Measurements from ENCODE around the gene TMOD1.
A peak's percentile ranks its signal among the peaks of the same experiment; 100 is the strongest.

Gene TMOD1

DNA sequence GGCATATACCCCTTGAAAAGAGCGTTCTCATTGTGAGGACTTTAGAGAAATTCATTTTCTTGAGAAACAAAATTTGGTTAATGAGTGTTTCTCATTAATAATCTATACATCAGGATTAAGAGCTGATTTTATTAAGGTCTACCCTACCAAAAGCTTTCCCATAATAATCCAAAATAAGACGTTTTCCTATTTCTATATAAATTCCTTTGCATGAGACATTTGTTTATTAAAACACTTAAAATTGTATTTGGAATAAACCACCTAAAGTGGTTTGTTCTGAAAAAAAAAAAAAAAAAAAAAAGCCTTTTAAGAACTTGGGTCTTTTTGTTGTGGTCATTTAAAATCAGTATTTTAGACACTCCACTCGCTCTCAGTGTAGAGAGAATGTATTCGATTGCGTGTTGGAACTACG lies 695 bp upstream of the TMOD1 start:
- TF ChIP-seq TAF1 (IDR thresholded peaks at IDR 0.05; ENCODE audit: borderline replicate concordance, low read depth, low read length), result no peak
- TF ChIP-seq POLR2AphosphoS5 (IDR thresholded peaks at IDR 0.05; ENCODE audit: low read depth, low read length), result no peak
- no peak for TF ChIP-seq POLR2A (IDR thresholded peaks at IDR 0.05; ENCODE audit: low read depth, low read length)

DNA sequence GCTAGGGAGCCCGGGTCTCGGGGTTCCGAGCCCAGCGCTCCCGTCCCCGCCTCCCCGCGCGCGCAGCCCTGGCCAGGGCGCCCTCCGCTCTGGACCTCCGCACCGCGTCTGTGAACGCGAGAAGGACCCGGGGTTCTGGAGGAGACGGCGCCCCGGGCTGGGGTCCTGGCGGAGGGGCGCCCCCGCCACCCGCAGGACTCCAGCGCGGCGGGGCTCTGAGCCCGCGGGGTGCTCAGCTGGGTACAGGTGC lies 431 bp downstream of the TMOD1 start:
- TF ChIP-seq POLR2A (IDR thresholded peaks at IDR 0.05; ENCODE audit: low read depth, low read length) (no peak), POLR2AphosphoS5 (IDR thresholded peaks at IDR 0.05; ENCODE audit: low read depth, low read length) (no peak), TAF1 (IDR thresholded peaks at IDR 0.05; ENCODE audit: borderline replicate concordance, low read depth, low read length) (no peak)
- FAIRE-seq (no peak), DNase-seq (ENCODE audit: insufficient read length) (peak; percentile 51)

More for the DNA sequence above, 695 bp upstream of the TMOD1 start:
- DNase-seq (ENCODE audit: insufficient read length) (no peak), FAIRE-seq (no peak)

DNA sequence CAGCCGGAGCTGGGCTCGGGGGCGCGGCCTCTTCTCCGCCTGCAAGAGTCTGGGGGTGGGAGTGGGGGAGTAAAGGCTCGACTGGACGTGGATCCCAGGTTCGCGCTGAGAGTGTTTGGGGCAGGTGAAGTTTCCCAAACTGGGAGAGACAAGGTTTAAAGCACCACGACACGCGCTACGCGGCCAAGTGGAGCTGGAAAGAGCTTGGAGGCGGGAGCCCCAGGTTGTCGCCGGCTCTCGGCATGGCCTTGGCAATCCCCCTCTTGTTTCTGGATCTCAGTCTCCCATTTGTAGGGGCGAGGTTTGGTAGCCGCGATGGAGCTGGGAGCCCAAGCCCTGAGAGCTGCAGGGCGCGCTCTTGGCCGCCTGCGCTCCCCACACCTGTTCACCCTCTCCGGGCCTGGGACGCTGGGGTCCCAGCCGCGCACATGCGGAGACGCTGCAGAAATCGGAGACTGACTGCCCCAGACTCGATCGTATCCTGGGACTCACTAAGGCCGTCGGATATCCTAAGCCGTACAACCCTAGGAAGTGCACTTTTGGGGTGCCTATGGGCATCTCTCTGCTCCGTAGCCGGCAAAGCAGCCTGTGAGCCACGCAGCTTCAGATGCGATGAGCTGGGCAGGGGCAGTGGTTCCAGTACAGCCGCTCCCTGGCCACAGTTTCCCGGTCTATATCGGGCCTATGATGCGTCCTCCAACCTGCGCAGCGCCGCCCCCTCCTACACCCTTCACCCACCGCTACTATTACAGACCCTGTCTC lies 937 bp downstream of the TMOD1 start:
- FAIRE-seq, result peak; percentile 83
- TF ChIP-seq POLR2AphosphoS5 (IDR thresholded peaks at IDR 0.05; ENCODE audit: low read depth, low read length) (no peak), TAF1 (IDR thresholded peaks at IDR 0.05; ENCODE audit: borderline replicate concordance, low read depth, low read length) (no peak), POLR2A (IDR thresholded peaks at IDR 0.05; ENCODE audit: low read depth, low read length) (no peak)
- peak; percentile 45 for DNase-seq (ENCODE audit: insufficient read length)

DNA sequence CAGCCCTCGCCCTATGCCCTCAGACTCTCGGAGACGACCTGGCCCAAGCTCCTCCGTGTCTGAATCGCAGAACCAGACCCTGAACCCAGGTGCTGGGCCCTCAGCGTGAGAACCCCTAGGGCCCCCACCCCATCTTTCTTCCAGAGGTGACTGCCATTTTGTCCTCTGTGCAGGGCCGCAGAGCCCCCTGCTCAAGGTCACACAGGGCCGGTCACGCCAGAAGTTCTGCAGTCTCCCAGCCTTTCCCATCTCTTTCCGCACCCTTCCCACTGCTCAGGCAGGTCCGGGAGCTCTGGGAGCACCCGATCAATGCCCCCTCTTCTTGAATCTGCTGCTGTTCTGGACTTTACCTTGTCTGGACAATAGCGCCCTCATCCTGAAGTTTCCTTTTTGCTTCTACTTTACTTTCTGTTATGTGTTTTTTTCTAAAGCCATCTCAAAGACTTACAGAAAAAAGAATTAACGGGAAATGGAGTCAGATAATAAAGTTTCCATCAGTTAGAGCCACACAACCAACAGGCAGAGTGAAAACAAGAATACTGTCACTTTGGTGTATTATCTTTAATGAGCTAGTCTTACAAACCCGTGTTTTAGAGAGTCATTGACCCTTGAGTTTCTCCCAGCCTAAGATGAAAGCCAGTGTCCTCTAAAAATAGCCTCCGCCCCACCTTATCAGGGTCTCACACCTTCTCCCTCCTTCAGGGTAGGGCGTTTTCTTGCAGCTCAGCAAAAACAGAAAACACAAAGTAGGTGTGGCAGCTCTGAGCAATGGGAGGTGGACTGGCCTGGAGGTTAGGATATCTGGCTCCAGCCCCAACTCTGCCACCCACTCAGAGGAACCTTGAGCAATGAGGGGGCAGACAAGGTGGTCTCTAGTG lies 1.8 kb downstream of the TMOD1 start:
- no peak for DNase-seq (ENCODE audit: insufficient read length)
- no peak for FAIRE-seq
- TF ChIP-seq POLR2AphosphoS5 (IDR thresholded peaks at IDR 0.05; ENCODE audit: low read depth, low read length) (no peak), POLR2A (IDR thresholded peaks at IDR 0.05; ENCODE audit: low read depth, low read length) (0 out of 2 replicates have a peak, but pooled peaks have one; percentile 25)

DNA sequence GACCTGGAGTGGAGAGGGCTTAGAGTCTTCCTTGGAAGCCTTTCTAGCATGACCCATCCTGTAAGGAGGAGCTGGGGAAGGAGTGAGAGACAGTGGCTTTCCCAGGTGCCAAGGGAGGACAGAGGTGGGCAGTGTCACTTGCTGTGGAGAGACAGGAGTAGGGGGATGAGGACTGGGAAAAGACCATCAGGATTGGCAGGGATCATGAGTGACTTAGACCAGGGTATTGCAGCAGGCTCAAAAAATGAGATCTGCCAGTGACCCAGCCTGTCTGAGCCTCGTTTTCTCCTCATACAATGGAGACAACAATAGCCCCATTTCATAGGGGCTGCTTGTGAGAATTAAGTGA lies 2.4 kb downstream of the TMOD1 start:
- no peak for DNase-seq (ENCODE audit: insufficient read length)
- TF ChIP-seq POLR2A (IDR thresholded peaks at IDR 0.05; ENCODE audit: low read depth, low read length), result no peak
- no peak for TF ChIP-seq POLR2AphosphoS5 (IDR thresholded peaks at IDR 0.05; ENCODE audit: low read depth, low read length)
- no peak for TF ChIP-seq TAF1 (IDR thresholded peaks at IDR 0.05; ENCODE audit: borderline replicate concordance, low read depth, low read length)
- no peak for FAIRE-seq

DNA sequence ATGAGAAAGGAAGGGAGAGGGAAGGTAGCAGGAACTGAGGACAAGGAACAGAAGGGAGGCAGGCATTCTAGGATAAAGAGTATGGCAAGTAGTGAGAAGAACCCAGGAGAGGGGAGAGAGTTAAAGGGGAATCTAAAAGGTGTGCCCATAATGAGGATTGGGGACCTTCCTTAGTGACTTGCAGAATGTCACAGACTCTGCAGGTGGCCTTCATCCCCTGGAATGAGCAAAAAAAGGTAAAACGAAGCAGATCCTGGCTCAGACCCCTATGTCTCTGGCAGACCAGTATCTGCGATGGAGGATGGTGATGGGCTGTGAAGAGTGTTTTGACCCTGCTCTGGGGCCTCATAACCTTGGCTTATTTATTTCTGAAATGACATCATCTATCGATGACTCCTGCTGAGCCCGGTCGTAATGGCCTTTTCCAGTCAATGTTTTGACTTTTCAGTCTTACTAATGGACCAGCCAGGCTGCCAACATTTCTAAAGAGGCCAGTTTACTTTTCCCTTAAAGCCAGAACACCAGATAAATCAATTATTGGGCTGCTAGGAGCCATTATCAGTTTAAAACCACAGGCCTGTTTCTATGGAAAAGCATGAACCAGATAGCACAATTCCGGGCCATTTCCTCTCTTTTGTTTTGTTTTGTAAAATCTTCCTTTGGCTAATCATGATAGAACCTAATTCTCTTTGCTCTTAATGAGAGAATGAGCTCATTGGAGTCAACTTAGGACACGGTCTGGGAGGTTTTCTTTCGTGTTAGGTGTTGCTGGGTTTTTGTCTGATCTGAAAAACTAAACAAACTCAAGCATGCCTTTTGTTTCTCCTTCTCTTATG lies 3.1 kb downstream of the TMOD1 start:
- no peak for FAIRE-seq
- TF ChIP-seq POLR2A (IDR thresholded peaks at IDR 0.05; ENCODE audit: low read depth, low read length) (no peak), TAF1 (IDR thresholded peaks at IDR 0.05; ENCODE audit: borderline replicate concordance, low read depth, low read length) (no peak), POLR2AphosphoS5 (IDR thresholded peaks at IDR 0.05; ENCODE audit: low read depth, low read length) (no peak)
- DNase-seq (ENCODE audit: insufficient read length), result no peak

DNA sequence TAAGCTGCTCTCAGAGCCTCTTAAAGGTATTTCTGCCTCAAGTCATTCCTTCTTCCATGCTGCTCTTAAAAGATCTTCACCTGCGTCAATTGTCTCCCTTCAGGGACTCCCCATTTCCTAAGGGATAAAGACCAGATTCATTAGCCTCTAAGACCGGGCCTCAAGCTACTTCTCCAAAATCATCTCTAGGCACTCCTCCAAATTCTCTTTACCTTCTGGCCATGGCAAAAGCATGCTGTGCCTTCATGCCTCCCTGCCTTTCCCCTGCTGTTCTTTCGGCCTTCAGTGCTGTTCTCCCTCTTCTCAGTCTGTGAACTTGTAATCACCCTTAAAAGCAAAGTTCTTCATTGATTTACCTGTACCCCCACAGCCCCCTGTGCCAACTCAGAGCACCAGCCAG lies 4.4 kb downstream of the TMOD1 start:
- no peak for DNase-seq (ENCODE audit: insufficient read length)
- TF ChIP-seq POLR2A (IDR thresholded peaks at IDR 0.05; ENCODE audit: low read depth, low read length) (no peak), POLR2AphosphoS5 (IDR thresholded peaks at IDR 0.05; ENCODE audit: low read depth, low read length) (no peak), TAF1 (IDR thresholded peaks at IDR 0.05; ENCODE audit: borderline replicate concordance, low read depth, low read length) (no peak)
- no peak for FAIRE-seq

DNA sequence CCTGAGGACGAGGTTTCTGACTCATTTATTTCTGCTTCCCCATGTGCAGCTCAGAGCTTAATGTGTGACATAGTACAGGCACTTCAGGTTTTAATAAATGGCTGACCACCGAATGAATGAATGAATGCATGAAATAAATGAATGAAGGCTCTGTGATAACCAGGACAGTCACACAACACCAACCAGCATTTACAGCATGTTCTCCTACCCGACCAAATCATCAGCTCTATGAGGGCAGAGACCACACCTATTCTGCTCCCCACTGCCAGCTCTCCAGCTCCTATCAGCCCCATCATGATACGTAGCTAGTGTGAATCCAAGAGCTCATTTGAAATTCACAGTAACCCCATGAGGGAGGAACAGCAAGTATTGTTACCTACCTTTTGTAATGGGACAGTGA lies 4.8 kb downstream of the TMOD1 start:
- no peak for DNase-seq (ENCODE audit: insufficient read length)
- TF ChIP-seq TAF1 (IDR thresholded peaks at IDR 0.05; ENCODE audit: borderline replicate concordance, low read depth, low read length) (no peak), POLR2AphosphoS5 (IDR thresholded peaks at IDR 0.05; ENCODE audit: low read depth, low read length) (no peak), POLR2A (IDR thresholded peaks at IDR 0.05; ENCODE audit: low read depth, low read length) (no peak)
- FAIRE-seq, result no peak

DNA sequence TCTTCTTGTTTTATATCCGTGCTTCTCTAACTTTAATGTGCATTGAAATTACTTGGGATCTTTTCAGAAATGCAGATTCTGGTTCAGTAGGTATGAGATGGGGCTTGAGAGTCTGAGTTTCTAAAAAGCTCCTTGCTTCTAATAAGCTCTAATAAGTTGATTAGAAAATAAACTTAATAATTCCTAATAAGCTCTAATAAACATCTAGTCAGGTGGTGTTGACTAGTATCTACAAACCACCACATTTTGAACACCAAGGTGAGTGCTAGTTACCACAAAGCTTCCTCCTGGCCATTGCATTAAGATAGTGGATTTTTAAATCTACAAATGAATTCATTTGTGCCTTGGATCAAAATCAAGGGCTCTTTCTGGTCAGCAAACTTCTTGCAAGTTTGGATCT lies 5.3 kb downstream of the TMOD1 start:
- FAIRE-seq (no peak), DNase-seq (ENCODE audit: insufficient read length) (no peak)
- no peak for TF ChIP-seq TAF1 (IDR thresholded peaks at IDR 0.05; ENCODE audit: borderline replicate concordance, low read depth, low read length)
- no peak for TF ChIP-seq POLR2A (IDR thresholded peaks at IDR 0.05; ENCODE audit: low read depth, low read length)

DNA sequence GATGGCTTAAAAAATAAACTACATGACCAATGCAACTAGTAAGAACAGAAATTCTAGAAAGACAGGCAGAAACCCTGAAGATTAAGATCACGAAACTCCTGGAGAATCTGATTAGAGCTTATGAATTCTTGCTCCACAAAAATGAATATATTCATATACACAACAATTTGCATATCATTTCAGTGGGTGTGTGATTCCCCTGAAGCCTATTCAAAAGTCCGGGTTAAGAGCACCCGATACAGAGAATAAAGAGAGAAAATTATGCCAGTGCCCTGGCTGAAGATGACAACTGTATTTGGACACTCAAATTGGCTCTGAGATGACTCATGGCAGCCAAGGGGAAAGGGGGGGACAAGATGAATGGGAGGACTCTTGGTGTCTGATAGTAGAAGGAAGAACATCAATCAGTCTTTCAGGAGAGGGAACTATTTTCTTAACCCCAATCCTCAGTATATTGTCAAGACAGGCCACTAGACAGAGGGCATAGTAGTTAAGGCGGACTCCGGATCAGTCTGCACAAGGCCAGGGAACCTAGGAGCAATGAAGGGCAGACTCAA lies 6.0 kb downstream of the TMOD1 start:
- no peak for DNase-seq (ENCODE audit: insufficient read length)
- no peak for TF ChIP-seq POLR2AphosphoS5 (IDR thresholded peaks at IDR 0.05; ENCODE audit: low read depth, low read length)
- no peak for TF ChIP-seq TAF1 (IDR thresholded peaks at IDR 0.05; ENCODE audit: borderline replicate concordance, low read depth, low read length)
- TF ChIP-seq POLR2A (IDR thresholded peaks at IDR 0.05; ENCODE audit: low read depth, low read length), result no peak
- no peak for FAIRE-seq

DNA sequence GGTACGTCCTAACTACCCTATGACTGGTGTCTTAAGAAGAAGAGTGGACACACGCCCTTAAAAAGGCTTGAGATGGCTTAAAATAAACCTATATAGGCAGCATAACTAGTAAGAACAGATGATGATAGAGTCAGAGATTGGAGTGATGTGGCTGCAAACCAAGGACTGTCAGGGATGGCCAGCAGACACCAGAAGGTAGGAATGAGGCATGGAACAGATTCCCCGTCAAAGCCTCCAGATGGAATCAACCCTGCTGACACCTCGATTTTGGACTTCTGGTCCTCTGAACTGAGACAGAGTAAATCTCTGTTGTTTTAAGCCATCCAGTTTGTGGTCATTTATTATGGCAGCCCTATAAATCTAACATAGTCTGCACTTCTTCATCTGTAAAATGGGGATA lies 7.4 kb downstream of the TMOD1 start:
- no peak for FAIRE-seq
- TF ChIP-seq POLR2AphosphoS5 (IDR thresholded peaks at IDR 0.05; ENCODE audit: low read depth, low read length) (no peak), POLR2A (IDR thresholded peaks at IDR 0.05; ENCODE audit: low read depth, low read length) (no peak), TAF1 (IDR thresholded peaks at IDR 0.05; ENCODE audit: borderline replicate concordance, low read depth, low read length) (no peak)

More for the DNA sequence above, 7.4 kb downstream of the TMOD1 start:
- no peak for DNase-seq (ENCODE audit: insufficient read length)
